ENCODE measurements around the gene SEPTIN3. TPM values are rescaled to one million over a fixed set of nuclear protein-coding genes. Genes with fewer than 3 reads are reported as not detected.

The SEPTIN3 gene
- total and polyA plus RNA-seq, 10 of the 15 experiments (the other 5 are each of a cell fraction or from before 2014, with no cell fraction given), result 0.05 to 3.1 (median 0.87) TPM

- no peak for FAIRE-seq
- RAD21 ChIA-PET (ENCODE audit: unreplicated experiment), result no interaction called here
Measured at GRCh38 chr22:41975299-41976069, 6.2 kb downstream of the SEPTIN3 start.

More at GRCh38 chr22:41975299-41976069, 6.2 kb downstream of the SEPTIN3 start:
- Histone ChIP-seq H3K27me3 (replicated peaks in 1 of 2; ENCODE audit: control insufficient read depth in 2 of 2, insufficient read depth in 2 of 2, low read length in 1 of 2) (peaks cover 5 to 12% of the 10 kb centered on the region in 2 experiments), H4K20me1 (ENCODE audit: control insufficient read depth, insufficient read depth) (no peaks in the 10 kb centered on the region), H3K9me3 (replicated peaks; ENCODE audit: control insufficient read depth, insufficient read depth, low read length) (no peaks in the 10 kb centered on the region), H3K4me2 (ENCODE audit: control insufficient read depth, insufficient read depth) (no peak overlapping the region), H3K27ac (ENCODE audit: control insufficient read depth, insufficient read depth) (no peak overlapping the region), H3K4me1 (ENCODE audit: control insufficient read depth, insufficient read depth, low read length) (peaks cover 7% of the 10 kb centered on the region), H3K4me3 (no peak overlapping the region), H3K9ac (ENCODE audit: control insufficient read depth, insufficient read depth, low read length) (no peak overlapping the region), H3K36me3 (ENCODE audit: control insufficient read depth in 2 of 2, insufficient read depth in 2 of 2, low read length in 1 of 2) (no peaks in the 10 kb centered on the region), H3K79me2 (ENCODE audit: control insufficient read depth, insufficient read depth, low read length) (no peaks in the 10 kb centered on the region), H2AFZ (ENCODE audit: control insufficient read depth, low read depth, low read length) (no peak overlapping the region)
- SMC1A ChIA-PET (ENCODE audit: uncharacterized antibody, unreplicated experiment), result interaction anchor here (0.8 to 0.9 kb wide), 2 partner anchors 50 to 116 kb away, joined by 3 read pairs; no protein-coding TSS in a partner anchor
- WGBS (ENCODE audit: insufficient coverage, insufficient replicate concordance, low lambda C conversion rate, missing lambda C conversion rate), result 66% methylated on average over 12 of the region's 12 CpGs
- CTCF ChIA-PET, result interaction anchor here (0.5 to 1.0 kb wide), 4 partner anchors 12 to 1117 kb away, joined by 3 to 5 read pairs (median 3); no protein-coding TSS in a partner anchor
- in situ Hi-C loops (cut with MboI) (no loop called here), intact Hi-C loops (cut with micrococcal nuclease; ENCODE audit: unreplicated experiment) (no loop called here)
- no TSS peak for BruUV-seq (replicated peaks)
- ATAC-seq (no peak; the same call in 2 of the 3 replicates), DNase-seq (ENCODE audit: low read depth, low spot score) (no peak)
- TF ChIP-seq MEF2A (IDR thresholded peaks at IDR 0.05; ENCODE audit: insufficient read depth, low read depth, low read length) (no peak), CREM (IDR thresholded peaks at IDR 0.05; ENCODE audit: low read depth) (no peak), ZNF384 (IDR thresholded peaks at IDR 0.05; ENCODE audit: borderline replicate concordance, low read depth, low read length) (no peak), YY1 (IDR thresholded peaks at IDR 0.05; ENCODE audit: low read depth, low read length) (no peak), CEBPZ (IDR thresholded peaks at IDR 0.05; ENCODE audit: low read depth, low read length) (no peak)
- POLR2A ChIA-PET, result interaction anchor here (0.6 kb wide), 1 partner anchor 72 kb away, joined by 3 read pairs; no protein-coding TSS in a partner anchor

Measured in GM12878 (cell line).